Measurements from ENCODE around the gene IGSF8. TPM values are rescaled to one million over a fixed set of nuclear protein-coding genes. Genes with fewer than 3 reads are reported as not detected.

The IGSF8 gene
- total RNA-seq, 1 experiment from 2014 or later, result 18.8 TPM

DNA sequence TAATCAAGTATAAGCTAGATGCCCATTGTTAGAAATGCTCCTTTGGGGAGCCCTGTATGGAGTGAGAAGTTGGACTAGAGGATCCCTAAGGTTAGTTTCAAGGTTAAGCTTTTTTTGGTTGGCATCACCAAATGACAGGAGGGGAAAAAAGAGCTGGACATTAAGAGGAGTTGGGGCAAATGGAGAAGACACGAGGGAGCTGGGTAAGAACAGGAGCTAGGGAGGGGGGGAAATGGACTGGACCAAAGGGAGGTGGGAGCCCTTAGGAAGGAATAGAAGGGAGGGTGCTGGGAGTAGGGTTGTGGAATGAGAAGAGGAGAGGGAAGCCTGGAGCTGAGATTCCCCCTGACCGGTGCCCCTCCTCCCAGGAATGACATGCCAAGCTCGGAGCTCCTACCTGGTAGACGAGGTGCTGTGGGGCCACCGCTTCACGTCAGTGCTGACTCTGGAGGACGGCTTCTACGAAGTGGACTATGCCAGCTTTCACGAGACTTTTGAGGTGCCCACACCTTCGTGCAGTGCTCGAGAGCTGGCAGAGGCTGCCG, 11.2 kb downstream of the IGSF8 start:
- no peak overlapping the region for H3K27ac ChIP-seq (ENCODE audit: low read length)
- TF ChIP-seq SIN3A (IDR thresholded peaks at IDR 0.05; ENCODE audit: borderline replicate concordance, insufficient read depth, low read depth, low read length), result no peak
- TF ChIP-seq TCF7L2 (IDR thresholded peaks at IDR 0.05; ENCODE audit: low read depth, low read length), result no peak
- no peak for TF ChIP-seq POLR2AphosphoS5 (IDR thresholded peaks at IDR 0.05; ENCODE audit: low read depth, low read length)
- TF ChIP-seq REST (IDR thresholded peaks at IDR 0.05; ENCODE audit: insufficient read depth in 1 of 2, low read depth in 2 of 2, low read length in 1 of 2), result no peak
- TF ChIP-seq, protein P1, sequence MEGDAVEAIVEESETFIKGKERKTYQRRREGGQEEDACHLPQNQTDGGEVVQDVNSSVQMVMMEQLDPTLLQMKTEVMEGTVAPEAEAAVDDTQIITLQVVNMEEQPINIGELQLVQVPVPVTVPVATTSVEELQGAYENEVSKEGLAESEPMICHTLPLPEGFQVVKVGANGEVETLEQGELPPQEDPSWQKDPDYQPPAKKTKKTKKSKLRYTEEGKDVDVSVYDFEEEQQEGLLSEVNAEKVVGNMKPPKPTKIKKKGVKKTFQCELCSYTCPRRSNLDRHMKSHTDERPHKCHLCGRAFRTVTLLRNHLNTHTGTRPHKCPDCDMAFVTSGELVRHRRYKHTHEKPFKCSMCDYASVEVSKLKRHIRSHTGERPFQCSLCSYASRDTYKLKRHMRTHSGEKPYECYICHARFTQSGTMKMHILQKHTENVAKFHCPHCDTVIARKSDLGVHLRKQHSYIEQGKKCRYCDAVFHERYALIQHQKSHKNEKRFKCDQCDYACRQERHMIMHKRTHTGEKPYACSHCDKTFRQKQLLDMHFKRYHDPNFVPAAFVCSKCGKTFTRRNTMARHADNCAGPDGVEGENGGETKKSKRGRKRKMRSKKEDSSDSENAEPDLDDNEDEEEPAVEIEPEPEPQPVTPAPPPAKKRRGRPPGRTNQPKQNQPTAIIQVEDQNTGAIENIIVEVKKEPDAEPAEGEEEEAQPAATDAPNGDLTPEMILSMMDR (IDR thresholded peaks at IDR 0.05), result no peak
- H3K36me3 ChIP-seq (ENCODE audit: control insufficient read depth, insufficient read depth, low read length), result no peaks in the 10 kb centered on the region
- DNase-seq (ENCODE audit: low read depth, low spot score) (no peak), ATAC-seq (no peak)
- CTCF ChIA-PET, result interaction anchor here (0.8 kb wide), 1 partner anchor 9 kb away, joined by 4 read pairs; no protein-coding TSS in a partner anchor
- no TSS peak for BruUV-seq (replicated peaks)
- POLR2A ChIA-PET, result interaction anchor here (0.7 kb wide), 1 partner anchor 176 kb away, joined by 3 read pairs; the partner anchor contains the start of gene DCAF8
- no peaks in the 10 kb centered on the region for H3K4me1 ChIP-seq (ENCODE audit: control insufficient read depth, insufficient read depth, low read length)
- intact Hi-C loops (cut with micrococcal nuclease; ENCODE audit: unreplicated experiment), result no loop called here
- no peak overlapping the region for H3K4me3 ChIP-seq (ENCODE audit: low read depth in 2 of 2, low read length in 2 of 2)
- no peaks in the 10 kb centered on the region for H3K9me3 ChIP-seq (ENCODE audit: control insufficient read depth, insufficient read depth, low read depth, low read length)
- H3K27me3 ChIP-seq (ENCODE audit: control insufficient read depth, insufficient read depth, low read length), result peaks cover 15% of the 10 kb centered on the region
- in situ Hi-C loops (cut with HindIII; ENCODE audit: low pct_unique_long_range_greater_than_20kb, low sequenced_read_pairs), result no loop called here

DNA sequence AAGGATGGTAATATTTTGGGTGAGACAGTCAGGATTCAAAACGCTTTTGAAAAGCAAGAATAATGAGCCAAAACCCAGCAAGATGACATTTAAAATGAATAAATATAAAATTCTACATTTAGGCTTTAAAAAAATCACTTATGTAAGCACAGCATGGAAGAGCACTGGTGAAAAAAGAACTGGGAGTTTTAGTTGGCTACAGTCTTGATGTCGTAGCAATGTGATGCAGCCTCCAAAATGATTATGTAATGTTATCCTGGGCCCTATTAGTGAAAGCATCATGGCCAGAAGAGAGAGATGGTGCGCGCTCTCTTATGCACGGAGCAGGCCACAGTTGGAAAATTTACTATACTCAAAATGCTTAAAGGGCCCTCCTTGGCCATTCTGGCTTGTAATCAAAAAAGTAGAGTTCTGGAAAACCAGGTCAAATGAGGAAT, 11.9 kb downstream of the IGSF8 start:
- no peak overlapping the region for H3K27ac ChIP-seq (ENCODE audit: low read length)
- no peaks in the 10 kb centered on the region for H3K4me1 ChIP-seq (ENCODE audit: control insufficient read depth, insufficient read depth, low read length)
- no TSS peak for BruUV-seq (replicated peaks)
- H3K9me3 ChIP-seq (ENCODE audit: control insufficient read depth, insufficient read depth, low read depth, low read length), result no peaks in the 10 kb centered on the region
- TF ChIP-seq SIN3A (IDR thresholded peaks at IDR 0.05; ENCODE audit: borderline replicate concordance, insufficient read depth, low read depth, low read length) (no peak), POLR2AphosphoS5 (IDR thresholded peaks at IDR 0.05; ENCODE audit: low read depth, low read length) (no peak), TCF7L2 (IDR thresholded peaks at IDR 0.05; ENCODE audit: low read depth, low read length) (no peak), REST (IDR thresholded peaks at IDR 0.05; ENCODE audit: insufficient read depth in 1 of 2, low read depth in 2 of 2, low read length in 1 of 2) (no peak)
- TF ChIP-seq, protein P1 (IDR thresholded peaks at IDR 0.05), result no peak
- POLR2A ChIA-PET, result no interaction called here
- CTCF ChIA-PET, result interaction anchor here (1.6 to 1.9 kb wide), 2 partner anchors 29 to 40 kb away, joined by 6 to 13 read pairs; no protein-coding TSS in a partner anchor
- ATAC-seq, result no peak
- in situ Hi-C loops (cut with HindIII; ENCODE audit: low pct_unique_long_range_greater_than_20kb, low sequenced_read_pairs), result no loop called here
- H3K4me3 ChIP-seq (ENCODE audit: low read depth in 2 of 2, low read length in 2 of 2), result no peak overlapping the region
- H3K27me3 ChIP-seq (ENCODE audit: control insufficient read depth, insufficient read depth, low read length), result peaks cover 18% of the 10 kb centered on the region
- DNase-seq (ENCODE audit: low read depth, low spot score), result no peak
- no peaks in the 10 kb centered on the region for H3K36me3 ChIP-seq (ENCODE audit: control insufficient read depth, insufficient read depth, low read length)
- intact Hi-C loops (cut with micrococcal nuclease; ENCODE audit: unreplicated experiment), result no loop called here
